Hepatocyte (in vitro differentiated cells): ENCODE measurements around the gene THTPA.

Experiments used
- EZH2 ChIP-seq: fragments of 200-600 bp; sonication (generic); IDR thresholded peaks from 2 replicates; pipeline ENCODE4 v1.6.1; 2016; ENCODE audit warnings: antibody characterized with exemption, mild to moderate bottlenecking, borderline replicate concordance
- TF ChIP-seq, protein P1 (sequence below): fragments of 200-600 bp; sonication (generic); IDR thresholded peaks from 2 replicates; pipeline ENCODE4 v1.5.1; 2016; ENCODE audit warnings: antibody characterized with exemption, mild to moderate bottlenecking; ENCODE audit not compliant: poor library complexity

DNA sequence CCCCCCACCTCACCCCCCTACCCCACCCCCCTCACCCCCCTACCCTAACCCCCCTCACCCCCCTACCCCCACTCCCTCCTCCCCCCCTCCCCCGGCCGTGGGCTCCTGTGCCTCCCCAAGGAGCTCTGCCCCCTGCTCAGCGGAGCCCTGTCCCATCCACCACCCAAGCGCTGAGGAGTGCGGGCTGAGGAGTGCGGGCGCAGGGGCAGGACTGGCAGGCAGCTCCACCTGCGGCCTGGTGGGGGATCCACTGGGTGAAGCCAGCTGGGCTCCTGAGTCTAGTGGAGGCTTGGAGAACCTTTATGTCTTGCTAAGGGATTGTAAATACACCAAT is 24.8 kb downstream of the THTPA start:
- TF ChIP-seq, protein P1, sequence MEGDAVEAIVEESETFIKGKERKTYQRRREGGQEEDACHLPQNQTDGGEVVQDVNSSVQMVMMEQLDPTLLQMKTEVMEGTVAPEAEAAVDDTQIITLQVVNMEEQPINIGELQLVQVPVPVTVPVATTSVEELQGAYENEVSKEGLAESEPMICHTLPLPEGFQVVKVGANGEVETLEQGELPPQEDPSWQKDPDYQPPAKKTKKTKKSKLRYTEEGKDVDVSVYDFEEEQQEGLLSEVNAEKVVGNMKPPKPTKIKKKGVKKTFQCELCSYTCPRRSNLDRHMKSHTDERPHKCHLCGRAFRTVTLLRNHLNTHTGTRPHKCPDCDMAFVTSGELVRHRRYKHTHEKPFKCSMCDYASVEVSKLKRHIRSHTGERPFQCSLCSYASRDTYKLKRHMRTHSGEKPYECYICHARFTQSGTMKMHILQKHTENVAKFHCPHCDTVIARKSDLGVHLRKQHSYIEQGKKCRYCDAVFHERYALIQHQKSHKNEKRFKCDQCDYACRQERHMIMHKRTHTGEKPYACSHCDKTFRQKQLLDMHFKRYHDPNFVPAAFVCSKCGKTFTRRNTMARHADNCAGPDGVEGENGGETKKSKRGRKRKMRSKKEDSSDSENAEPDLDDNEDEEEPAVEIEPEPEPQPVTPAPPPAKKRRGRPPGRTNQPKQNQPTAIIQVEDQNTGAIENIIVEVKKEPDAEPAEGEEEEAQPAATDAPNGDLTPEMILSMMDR, result no peak
- no peak for TF ChIP-seq EZH2
